AG04449 (cell line): ENCODE measurements around the gene PROZ.

Experiments
- CTCF ChIA-PET: fragments of 350-600 bp; formaldehyde crosslinking; extraction: SDS; loops from one replicate; lab custom pipeline; 2021; ENCODE audit warnings: antibody characterized with exemption; lab: Yijun Ruan, JAX
- POLR2A ChIA-PET: fragments of 400-600, 350-600 bp; formaldehyde crosslinking; extraction: SDS; loops from one replicate; lab custom pipeline; 2020; ENCODE audit warnings: antibody characterized with exemption, inconsistent platforms; lab: Yijun Ruan, JAX
- DNase-seq: peaks from one replicate; pipeline ENCODE4 v3.0.0-alpha.2; 2010; ENCODE audit warnings: low read depth, low spot score
- H3K4me3 ChIP-seq: 2 replicates; pipeline ENCODE4 v1.5.1; 2011; ENCODE audit warnings: low read depth, mild to moderate bottlenecking, control low read depth, low read length
- CTCF ChIP-seq: IDR thresholded peaks from one replicate; pipeline ENCODE4 v1.5.1; 2011; ENCODE audit warnings: mild to moderate bottlenecking, moderate library complexity, low read length, control low read depth, inconsistent platforms; ENCODE audit not compliant: insufficient read depth; ENCODE audit errors: missing control alignments

The PROZ gene

GRCh38 chr13:113140677-113141600 lies 17.5 kb upstream of the PROZ start:
- ChIA-PET CTCF (interaction anchor here (0.9 kb wide), 1 partner anchor 11 kb away, joined by 3 read pairs; no protein-coding TSS in a partner anchor), POLR2A (no interaction called here)
- TF ChIP-seq CTCF: no peak
- H3K4me3 ChIP-seq: no peak overlapping the region
- DNase-seq: no peak

DNA sequence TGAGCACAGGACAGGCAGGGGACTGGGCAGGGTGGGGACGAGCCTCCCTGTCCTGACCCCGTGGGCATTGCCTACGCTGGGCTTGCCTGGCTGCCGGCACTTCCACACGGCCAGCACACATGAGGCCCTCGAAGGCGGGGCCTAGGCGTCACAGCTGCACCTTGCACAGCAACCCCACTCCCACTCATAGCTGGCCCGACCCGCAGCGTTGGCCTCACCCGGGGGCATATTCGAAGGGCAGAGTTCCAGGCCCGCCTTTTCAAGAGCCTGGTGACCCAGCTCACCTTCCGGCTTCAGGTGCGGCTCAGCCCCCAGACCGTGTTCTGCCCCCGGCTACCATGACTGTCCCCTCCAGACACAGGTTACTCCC lies 16.9 kb upstream of the PROZ start:
- no peak for DNase-seq
- POLR2A ChIA-PET: no interaction called here
- no peak for TF ChIP-seq CTCF
- CTCF ChIA-PET: interaction anchor here (0.9 kb wide), 1 partner anchor 10 kb away, joined by 3 read pairs; no protein-coding TSS in a partner anchor
- H3K4me3 ChIP-seq: no peak overlapping the region

- no peak for TF ChIP-seq CTCF
- no peak overlapping the region for H3K4me3 ChIP-seq
- ChIA-PET POLR2A (no interaction called here), CTCF (no interaction called here)
- DNase-seq: no peak
Observed at GRCh38 chr13:113142876-113143275, 15.6 kb upstream of the PROZ start.

DNA sequence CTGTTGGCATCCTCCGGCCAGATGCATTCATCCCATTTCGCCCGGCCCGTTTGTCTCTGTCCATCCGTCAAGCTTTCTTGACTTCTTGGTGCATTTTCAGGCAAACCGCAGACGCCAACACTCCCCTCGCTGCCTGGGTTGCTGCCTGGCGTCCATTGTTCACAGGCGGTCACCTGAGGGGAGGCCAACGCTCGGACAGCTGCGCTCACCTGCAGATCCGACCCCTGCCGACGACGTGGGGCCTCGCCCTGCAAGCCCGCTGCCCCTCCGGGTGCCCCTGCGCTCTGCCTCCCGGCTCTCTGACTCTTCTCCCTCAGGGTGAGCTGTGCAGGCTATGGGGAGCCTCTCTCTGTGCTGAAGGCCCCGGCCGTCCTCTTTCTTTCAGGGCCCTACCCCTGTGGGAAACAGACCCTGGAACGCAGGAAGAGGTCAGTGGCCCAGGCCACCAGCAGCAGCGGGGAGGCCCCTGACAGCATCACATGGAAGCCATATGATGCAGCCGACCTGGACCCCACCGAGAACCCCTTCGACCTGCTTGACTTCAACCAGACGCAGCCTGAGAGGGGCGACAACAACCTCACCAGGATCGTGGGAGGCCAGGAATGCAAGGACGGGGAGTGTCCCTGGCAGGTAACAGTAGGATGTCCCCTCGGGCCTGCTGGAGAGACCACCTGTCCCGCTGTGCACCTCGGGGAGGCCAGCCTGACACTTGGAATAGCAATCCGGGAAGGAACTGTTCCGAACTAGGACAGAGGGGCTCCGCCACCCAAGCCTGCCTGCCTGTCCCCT lies 14.8 kb upstream of the PROZ start:
- ChIA-PET POLR2A (no interaction called here), CTCF (no interaction called here)
- TF ChIP-seq CTCF: no peak
- no peak overlapping the region for H3K4me3 ChIP-seq
- no peak for DNase-seq

GRCh38 chr13:113144255-113144629 lies 14.2 kb upstream of the PROZ start:
- DNase-seq: no peak

More at GRCh38 chr13:113144255-113144629, 14.2 kb upstream of the PROZ start:
- H3K4me3 ChIP-seq: no peak overlapping the region
- TF ChIP-seq CTCF: no peak
- POLR2A ChIA-PET: no interaction called here
- CTCF ChIA-PET: no interaction called here
